ENCODE measurements around the gene THEM4. TPM values are rescaled to one million over a fixed set of nuclear protein-coding genes. Genes with fewer than 3 reads are reported as not detected.

Gene THEM4
- total and polyA plus RNA-seq, 2 experiments from 2014 or later, result 13.4 to 20.4 TPM

DNA sequence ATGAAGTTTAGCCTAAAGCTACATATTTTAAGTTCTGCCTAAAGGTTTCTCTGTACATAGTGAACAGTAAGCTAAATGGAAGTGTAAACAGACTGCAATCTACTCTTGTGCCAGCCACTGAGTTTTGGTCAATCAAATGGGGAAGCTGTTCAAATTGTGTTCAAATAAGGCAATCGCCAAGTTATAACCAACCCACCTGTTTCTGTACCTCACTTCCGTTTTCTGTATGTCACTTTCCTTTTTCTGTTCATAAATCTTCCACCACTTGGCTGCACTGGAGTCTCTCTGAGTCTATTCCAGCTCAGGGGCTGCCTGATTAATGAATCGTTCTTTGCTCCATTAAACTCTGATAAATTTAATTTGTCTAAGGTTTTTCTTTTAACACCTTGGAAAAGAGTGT lies 10.8 kb upstream of the THEM4 start (continued):
- no peak for TF ChIP-seq ZNF462 (CRISPR knock-in tag; IDR thresholded peaks at IDR 0.05)
- no peak for TF ChIP-seq NANOG (IDR thresholded peaks at IDR 0.05; ENCODE audit: borderline replicate concordance)
- TF ChIP-seq EZH2phosphoT487 (IDR thresholded peaks at IDR 0.05; ENCODE audit: unreplicated experiment), result no peak
- TF ChIP-seq STAT1 (IDR thresholded peaks at IDR 0.05; ENCODE audit: unreplicated experiment), result no peak

- Histone ChIP-seq H3F3A (replicated peaks; ENCODE audit: low read depth) (no peaks in the 10 kb centered on the region), H3K36me3 (ENCODE audit: insufficient read depth) (no peaks in the 10 kb centered on the region), H3K4me2 (no peak overlapping the region), H3K4me1 (ENCODE audit: insufficient read depth) (peaks cover 5% of the 10 kb centered on the region; the same call in 1 of the 2 replicates), H3K9me2 (ENCODE audit: insufficient read depth) (no peaks in the 10 kb centered on the region), H3K4me3 (no peak overlapping the region), H3K27ac (ENCODE audit: low read depth) (no peak overlapping the region), H2AFZ (no peak overlapping the region), H4K20me1 (replicated peaks; ENCODE audit: insufficient read depth) (no peaks in the 10 kb centered on the region), H3K27me3 (ENCODE audit: insufficient read depth) (no peaks in the 10 kb centered on the region), H3K79me2 (replicated peaks; ENCODE audit: insufficient read depth) (no peaks in the 10 kb centered on the region)
- H3K27ac Mint-ChIP-seq, result no peak overlapping the region
- H3K4me1 Mint-ChIP-seq, result no peaks in the 10 kb centered on the region; the same call in 2 of the 3 replicates
- no peak overlapping the region for H3K4me3 Mint-ChIP-seq
- no peaks in the 10 kb centered on the region for H3K36me3 Mint-ChIP-seq (ENCODE audit: low read depth)
- H3K27me3 Mint-ChIP-seq (ENCODE audit: insufficient read depth, low read depth, poor library complexity), result peaks cover 5% of the 10 kb centered on the region
- ATAC-seq (no peak), DNase-seq (ENCODE audit: low spot score) (no peak)
- H3K9me3 Mint-ChIP-seq, result no peaks in the 10 kb centered on the region
- TF ChIP-seq ZNF462 (CRISPR knock-in tag; IDR thresholded peaks at IDR 0.05) (no peak), ETS1 (IDR thresholded peaks at IDR 0.05) (no peak), EZH2 (IDR thresholded peaks at IDR 0.05; ENCODE audit: low read depth, unreplicated experiment) (no peak), NANOG (IDR thresholded peaks at IDR 0.05; ENCODE audit: borderline replicate concordance) (no peak)
Measured at GRCh38 chr1:151918819-151919610, 9.7 kb upstream of the THEM4 start.
